ENCODE measurements around the gene SLC30A5. TPM values are rescaled to one million over a fixed set of nuclear protein-coding genes. Genes with fewer than 3 reads are reported as not detected.
"Not testable (repeated sequence)": the region's sequence is repeated elsewhere in the genome, so short reads cannot be mapped to it uniquely, and the experiment has no call there.

SLC30A5 gene
- polyA plus RNA-seq, 12 donors = 39.0 to 77.7 (median 55.6) TPM; not detected in 1

DNA sequence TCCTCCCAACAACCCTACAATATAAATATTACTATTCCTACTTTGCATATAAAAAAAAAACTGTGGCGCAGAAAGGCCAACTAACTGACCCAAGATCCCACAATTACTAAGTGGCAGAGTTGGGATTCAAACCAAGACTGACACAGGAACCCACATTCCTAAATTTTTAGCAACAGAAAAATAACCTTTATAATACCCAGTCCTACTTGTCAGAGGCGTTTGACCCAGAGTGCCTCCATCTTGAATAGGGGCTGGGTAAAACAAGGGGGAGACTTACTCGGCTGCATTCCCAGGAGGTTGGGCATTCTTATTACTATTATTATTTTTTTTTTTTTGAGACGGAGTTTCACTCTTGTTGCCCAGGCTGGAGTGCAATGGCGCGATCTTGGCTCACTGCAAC is 2.0 kb upstream of the SLC30A5 start:
- no peak for DNase-seq

DNA sequence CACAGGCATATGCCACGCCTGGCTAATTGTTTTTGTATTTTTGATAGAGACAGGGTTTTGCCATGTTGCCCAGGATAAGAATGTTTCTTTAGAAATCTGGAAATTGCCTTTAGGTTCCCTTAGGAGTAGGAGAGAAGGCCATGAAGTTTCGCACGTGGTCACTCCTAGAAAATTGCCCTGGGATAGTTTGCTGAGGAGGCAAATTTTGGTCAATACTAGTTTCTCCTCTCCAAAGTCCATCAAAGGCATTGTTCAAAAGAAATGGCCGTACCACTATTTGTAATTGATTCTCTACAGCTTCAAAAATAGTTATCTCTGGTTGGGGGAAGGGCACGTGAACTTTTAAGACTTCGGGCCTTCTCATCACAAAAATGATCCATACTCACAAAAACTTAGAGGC is 845 bp upstream of the SLC30A5 start:
- DNase-seq = no peak

DNA sequence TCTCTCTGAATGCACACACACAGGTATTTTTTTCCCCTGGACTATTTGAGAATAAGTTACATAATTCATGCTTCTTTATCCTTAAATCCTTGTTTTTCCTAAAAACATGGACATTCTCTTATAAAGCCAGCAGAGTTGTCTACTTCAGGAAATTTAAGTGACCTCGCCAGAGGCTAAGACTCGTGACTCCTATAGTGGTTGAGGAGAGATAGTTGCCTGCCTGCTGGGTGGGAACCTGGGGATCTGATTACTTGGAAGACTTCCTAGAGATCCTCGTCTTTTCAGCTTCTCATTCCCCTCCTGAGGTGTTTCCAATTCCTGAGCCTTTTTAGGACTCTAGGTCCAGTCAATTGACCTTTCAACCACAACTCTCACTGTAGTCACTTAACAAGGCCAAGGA is 5.5 kb downstream of the SLC30A5 start:
- DNase-seq = no peak

DNA sequence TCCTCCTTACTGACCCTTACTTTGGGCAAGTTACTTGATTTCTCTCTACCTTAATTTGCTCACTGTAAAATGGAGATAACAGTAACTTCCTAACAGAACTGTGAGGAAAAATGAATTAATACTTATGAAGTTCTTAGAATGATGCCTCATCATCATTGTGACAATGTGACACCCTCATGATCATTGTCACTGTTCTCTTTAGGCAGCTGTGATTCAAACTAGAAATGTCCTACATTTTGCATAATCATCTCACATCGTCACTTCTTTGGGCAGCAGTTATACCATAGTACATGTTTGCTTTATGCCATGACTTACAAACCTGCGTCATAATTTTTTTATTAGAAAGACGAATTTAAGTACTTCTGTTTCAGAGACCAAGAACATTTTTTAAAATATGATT is 9.7 kb downstream of the SLC30A5 start:
- no peak for DNase-seq

DNA sequence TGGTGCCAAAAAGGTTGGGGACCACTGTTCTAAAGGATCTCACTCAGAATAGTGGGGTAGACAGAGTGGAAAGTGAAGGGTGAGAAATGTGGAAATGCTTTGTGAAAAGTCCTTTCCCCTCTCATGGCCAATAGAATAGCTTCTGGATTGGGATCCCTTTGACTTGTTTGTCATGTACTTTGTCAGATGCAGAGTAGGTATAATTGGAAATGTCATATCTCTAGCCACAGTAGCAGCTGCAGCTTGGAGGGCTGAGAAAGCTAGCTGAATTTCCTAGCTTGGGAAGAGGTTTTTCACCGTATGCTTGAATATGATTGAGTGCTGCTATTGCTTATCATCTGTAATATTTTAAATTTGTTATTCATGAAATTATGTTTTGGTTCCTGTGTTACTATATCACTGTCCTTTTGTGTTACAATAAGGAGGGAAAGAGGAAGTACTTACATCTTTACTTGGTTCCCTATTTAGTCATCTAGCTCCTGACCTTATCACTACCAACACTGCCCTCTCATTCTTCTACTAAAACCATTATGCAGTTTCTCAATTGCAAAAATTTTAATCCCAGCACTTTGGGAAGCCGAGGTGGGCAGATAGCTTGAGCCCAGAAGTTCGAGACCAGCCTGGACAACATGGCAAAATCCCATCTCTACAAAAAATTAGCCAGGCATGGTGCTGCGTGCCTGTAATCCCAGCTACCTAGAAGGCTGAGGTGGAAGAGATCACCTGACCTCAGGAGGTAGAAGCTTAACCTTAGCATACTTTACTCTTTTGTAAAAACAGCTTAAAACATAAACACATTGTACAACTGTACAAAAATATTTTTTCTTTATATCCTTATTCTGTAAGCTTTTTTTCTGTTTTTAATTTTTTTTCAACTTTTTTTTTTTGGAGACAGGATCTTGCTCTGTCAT is 12.4 kb downstream of the SLC30A5 start:
- no peak for DNase-seq

DNA sequence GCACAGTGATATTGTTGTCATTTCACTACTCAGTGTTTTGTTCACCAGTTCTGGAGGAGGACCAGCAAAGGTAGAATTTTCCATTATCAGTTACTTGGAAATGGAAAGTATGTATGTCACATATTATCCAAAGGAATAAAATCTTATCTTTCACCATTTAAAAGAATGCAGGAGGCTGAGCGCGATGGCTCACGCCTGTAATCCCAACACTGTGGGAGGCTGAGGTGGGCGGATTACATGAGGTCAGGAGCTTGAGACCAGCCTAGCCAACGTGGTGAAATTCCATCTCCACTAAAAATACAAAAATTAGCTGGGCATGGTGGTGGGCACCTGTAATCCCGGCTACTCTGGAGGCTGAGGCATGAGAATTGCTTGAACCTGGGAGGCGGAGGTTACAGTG is 14.6 kb downstream of the SLC30A5 start:
- not testable (repeated sequence) for DNase-seq

DNA sequence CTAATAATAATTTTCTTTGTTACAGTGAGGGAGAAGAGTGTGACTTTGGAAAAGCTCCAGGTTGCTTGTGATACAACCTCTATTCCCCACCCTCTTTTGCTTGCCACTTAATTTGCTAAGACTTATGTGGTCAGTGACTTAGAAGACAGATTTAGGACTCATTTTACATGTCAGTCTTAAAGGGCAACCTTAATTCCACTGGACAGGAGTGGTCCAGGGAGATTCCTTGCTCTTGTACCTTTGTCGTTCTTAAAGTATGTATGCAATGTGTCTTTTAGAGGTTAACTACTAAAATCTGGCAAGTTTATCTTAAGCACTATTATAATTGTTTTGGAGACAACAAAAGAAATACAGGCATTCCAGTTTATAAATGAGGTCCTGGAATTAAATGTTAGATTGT is 20.0 kb downstream of the SLC30A5 start:
- no peak for DNase-seq

DNA sequence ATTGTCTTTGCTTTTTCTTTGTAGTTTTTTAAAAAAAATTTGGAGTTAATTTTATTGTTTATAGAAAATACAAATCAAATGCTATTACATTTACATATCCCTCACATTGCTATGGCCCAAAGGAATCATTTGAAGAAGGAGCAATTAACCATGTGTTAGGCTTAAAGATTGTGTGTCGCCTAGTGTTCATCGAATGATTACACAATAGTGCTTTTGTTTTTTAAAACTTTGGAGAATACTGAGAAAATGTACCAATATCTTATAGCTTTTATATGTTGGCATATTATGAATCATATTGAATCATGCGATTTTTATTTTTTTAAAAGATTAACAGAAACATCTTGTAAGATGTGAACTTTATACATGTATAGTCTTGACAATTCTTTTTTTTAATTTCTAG is 21.7 kb downstream of the SLC30A5 start:
- DNase-seq = no peak

DNA sequence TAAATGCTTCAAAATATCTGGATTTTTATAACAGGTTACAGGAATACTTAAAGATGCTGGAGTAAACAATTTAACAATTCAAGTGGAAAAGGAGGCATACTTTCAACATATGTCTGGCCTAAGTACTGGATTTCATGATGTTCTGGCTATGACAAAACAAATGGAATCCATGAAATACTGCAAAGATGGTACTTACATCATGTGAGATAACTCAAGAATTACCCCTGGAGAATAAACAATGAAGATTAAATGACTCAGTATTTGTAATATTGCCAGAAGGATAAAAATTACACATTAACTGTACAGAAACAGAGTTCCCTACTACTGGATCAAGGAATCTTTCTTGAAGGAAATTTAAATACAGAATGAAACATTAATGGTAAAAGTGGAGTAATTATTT is 35.6 kb downstream of the SLC30A5 start:
- DNase-seq = peak; percentile 0

DNA sequence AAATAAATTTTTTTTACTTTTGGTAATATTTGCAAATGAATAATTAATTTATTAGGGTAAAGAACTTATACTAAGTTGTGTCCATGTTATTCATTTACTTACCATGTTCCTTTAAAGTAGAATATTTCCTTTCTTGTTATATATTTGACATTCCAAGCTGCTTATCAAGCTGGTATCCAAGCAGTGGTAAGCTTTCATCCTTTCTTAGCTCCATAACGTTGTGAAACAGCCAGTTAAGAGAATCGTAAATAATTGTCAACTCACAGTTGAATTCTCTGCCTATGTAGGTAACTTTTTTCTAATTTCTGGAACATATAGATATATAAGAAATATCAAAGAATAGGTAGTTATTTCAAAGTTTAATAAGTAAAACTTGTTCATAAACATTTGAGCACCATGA is 36.4 kb downstream of the SLC30A5 start:
- DNase-seq = no peak

DNA sequence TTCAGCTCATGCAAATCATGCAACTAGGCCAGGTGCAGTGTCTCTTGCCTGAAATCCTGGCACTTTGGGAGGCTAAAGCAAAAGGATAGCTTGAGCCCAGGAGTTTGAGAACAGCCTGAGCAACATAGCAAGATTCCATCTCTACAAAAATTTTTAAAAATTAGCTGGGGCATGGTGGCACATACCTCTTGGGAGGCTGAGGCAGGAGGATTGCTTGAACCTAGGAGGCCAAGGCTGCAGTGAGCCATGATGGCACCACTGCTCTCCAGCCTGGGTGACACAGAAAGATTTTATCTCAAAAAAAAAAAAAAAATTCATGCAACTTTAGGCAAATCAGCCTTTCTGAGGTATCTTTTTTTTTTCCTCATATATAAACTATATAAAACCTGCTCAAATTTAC is 37.5 kb downstream of the SLC30A5 start:
- DNase-seq = no peak

DNA sequence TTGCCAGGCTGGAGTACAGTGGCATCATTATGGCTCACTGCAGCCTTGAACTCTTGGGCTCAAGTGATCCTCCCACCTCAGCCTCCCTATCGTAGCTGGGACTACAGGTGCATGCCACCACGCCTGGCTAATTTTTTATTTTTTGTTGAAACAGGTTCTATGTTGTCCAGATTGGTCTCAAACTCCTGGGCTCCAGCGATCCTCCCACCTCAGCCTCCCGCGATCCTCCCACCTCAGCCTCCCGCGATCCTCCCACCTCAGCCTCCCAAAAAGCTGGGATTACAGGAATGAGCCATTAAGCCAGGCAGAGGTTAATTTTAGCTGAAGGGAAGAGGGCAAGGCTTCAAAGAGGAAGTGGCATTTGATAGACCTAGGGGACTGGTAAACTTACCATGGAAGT is 40.3 kb downstream of the SLC30A5 start:
- no peak for DNase-seq

DNA sequence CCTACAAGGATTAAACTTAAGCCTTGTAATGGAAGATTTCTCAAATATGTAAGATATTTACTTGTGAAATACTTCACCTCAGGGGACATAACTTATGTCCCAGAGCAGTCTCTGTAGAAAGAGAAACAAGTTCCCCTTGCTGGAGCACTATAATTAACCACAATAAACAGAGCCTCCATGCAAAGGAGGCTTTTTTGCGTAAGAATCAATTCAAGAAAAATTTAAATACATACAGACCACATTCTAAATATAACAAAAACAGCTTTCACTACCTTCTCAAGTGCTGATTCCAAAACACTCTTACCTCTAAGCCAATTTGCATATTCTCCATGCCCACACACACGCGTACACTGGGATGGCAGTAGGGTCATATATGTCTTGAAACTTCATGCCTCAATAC is 42.5 kb downstream of the SLC30A5 start:
- DNase-seq = no peak

DNA sequence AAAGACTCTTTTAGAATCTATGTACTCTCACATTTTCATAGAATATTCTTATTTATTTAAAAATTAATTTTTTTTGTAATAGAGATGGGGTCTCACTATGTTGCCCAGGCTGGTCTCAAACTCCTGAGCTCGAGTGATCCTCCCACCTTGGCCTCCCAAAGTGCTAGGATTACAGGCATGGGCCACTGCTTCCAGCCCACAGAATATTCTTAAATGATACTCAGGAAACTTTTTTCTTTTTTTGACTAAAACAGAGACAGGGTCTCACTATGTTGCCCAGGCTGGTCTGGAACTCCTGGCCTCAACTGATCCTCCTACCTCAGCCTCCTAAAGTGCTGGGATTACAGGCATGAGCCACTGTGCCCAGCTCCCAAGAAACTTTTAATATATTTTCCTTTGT is 43.4 kb downstream of the SLC30A5 start:
- not testable (repeated sequence) for DNase-seq

DNA sequence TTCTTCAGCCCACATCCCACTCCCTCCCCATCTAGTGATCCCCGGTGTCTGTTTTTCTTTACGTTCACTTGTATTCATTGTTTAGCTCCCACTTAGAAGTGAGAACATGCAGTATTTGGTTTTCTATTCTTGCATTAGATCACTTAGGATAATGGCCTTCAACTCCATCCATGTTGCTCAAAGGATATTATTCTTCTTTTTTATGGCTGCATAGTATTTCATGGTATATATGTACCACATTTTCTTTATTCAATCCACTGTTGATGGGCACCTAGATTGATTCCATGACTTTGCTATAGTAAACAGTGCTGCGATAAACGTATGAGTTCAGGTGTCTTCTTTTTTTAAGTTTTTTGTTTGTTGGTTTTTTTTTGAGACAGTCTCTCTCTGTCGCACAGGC is 44.0 kb downstream of the SLC30A5 start:
- DNase-seq = no peak

DNA sequence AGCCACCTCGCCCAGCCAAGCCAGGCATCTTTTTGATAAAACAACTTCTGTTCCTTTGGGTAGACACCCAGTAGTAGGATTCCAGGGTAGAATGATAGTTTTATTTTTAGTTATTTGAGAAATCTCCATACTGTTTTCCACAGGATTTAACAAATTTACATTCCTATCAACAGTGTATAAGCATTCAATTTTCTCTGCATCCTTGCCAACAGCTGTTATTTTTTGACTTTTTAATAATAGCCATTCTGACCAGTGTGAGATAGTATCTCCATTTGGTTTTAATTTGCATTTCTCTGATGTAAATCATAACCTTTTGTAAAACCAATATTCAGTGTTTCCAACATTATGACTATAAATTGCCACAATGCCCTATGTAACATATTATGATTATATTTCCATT is 45.0 kb downstream of the SLC30A5 start:
- no peak for DNase-seq

DNA sequence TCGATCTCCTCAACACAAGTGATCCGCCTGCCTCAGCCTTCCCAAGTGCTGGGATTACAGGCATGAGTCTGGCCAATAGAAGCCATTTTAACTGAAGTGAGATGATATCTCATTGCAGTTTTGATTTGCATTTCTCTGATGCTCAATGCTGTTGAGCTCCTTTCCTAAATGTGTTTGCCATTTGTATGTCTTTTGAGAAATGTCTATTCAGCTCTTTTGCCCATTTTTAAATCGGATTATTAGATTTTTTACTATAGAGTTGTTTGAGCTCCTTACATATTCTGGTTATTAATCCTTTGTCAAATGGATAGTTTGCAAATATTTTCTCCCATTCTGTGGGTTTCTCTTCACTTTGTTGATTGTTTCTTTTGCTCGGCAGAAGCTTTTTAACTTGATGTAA is 46.4 kb downstream of the SLC30A5 start:
- DNase-seq = not testable (repeated sequence)

DNA sequence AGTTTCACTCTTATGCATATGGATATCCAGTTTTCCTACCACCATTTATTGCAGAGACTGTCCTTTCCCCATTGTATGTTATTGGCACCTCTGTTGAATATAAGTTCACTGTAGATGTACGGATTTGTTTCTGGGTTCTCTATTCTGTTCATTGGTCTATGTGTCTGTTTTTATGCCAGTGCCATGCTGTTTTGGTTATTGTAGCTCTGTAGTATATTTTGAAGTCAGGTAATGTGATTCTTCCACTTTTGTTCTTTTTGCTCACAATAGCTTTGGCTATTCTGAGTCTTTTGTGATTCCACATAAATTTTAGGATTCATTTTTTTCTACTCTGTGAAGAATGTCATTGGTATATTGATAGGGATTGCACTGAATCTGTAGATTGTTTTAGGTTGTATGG is 47.0 kb downstream of the SLC30A5 start:
- no peak for DNase-seq

DNA sequence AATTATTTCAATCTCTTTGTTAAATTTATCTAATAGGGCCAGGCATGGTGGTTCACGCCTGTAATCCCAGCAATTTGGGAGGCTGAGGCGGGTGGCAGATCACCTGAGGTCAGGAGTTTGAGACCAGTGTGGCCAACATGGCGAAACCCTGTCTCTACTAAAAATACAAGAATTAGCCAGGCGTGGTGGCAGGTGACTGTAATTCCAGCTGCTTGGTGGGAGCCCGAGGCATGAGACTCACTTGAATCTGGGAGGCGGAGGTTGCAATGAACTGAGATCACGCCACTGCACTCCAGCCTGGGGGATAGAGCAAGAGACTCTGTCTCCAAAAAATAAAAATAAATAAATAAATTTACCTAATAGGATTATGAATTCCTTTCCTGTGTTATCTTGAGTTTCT is 54.8 kb downstream of the SLC30A5 start:
- DNase-seq = not testable (repeated sequence)

DNA sequence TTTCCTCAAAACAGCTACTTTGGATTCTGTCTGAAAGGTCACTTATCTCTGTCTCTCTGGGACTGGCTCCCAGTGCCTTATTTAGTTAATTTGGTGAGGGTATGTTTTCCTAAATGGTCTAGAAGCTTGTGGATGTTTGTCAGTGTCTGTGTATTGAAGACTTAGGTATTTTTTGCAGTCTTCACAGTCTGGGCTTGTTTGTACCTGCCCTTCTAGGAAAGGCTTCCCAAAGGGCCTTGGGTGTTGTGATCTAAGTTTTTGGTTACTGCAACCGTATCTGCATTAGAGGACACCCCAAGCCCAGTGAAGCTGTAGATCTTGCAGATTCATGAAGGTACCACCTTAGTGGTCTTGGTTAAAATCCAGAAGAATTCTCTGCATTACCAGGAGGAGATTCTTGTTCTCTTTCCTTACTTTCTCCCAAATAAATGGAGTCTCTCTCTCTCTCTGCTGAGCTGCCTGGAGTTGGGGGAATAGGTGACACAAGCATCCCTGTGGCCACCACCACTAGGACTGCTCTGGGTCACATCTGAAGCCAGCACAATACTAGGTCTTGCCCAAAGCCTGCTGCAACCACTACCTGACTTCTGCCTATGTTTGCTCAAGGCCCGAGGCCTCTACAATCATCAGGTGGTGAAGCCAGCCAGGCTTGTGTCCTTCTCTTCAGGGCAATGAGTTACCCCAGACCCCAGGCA is 55.3 kb downstream of the SLC30A5 start:
- DNase-seq = no peak

DNA sequence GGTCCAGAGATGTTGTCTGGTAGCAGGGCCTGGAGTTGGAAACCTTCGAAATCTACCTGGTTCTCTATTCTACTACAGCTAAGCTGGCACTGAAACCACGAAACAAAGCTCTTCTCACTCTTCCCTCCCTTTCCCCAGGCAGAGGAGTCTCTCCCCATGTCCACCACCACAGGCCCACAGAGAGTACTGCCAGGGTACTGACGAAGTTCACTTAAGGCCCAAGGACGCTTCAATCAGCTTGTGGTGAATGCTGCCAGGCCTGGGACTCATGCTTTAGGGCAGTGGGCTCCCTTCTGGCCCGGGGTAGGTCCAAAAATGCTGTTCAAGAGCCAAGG is 55.8 kb downstream of the SLC30A5 start:
- no peak for DNase-seq

DNA sequence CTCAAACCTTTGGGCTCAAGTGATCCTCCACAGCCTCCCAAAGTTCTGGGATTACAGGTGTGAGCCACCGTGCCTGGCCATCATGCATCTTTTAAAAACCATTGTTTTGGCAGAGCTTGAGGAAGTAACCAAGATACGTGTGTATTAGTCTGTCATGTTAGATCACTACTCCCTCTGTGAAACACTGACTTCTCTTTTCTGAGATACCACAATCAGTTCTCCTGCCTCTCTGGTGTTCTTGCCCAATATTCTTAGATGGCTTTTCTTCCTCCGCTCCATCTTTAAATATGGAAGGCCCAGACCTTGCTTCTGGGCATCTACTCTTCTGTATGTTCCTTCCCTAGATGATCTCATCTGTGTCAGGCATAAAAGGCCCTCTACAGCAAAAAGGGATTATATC is 58.9 kb downstream of the SLC30A5 start:
- no peak for DNase-seq

DNA sequence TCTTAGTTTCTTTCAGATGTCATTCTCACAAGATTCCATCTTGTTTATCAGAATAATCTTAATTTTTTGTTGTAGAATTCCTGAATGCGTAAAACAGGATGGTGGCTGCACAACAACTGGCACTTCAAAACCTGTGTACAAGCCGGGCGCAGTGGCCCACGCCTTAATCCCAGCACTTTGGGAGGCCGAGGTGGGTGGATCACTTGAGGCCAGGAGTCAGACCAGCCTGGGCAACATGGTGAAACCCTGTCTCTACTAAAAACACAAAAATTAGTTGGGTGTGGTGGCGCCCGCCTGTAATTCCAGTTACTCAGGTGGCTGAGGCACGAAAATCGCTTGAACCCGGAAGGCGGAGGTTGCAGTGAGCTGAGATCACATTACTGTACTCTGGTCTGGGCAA is 62.6 kb downstream of the SLC30A5 start:
- DNase-seq = no peak

DNA sequence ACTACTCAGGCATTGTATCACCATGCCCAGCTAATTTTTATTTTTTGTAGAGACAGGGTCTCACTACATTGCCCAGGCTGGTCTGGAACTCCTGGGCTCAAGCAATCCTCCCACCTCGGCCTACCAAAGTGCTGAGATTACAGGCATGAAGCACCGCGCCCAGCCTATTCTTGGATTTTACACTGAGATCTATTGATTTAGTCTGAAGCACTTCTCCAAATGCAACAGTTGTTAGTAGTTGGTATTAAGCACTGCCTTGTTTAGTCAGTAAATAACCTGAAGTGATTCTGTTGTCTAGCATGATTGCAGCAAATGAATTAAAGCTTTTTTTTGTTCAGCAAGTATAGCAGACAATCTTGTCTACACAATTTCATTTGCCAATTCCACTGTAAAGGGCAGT is 64.2 kb downstream of the SLC30A5 start:
- no peak for DNase-seq
